Activated CD8-positive, alpha-beta T cell treated with anti-CD3 and anti-CD28 coated beads for 36 hours (primary cell): ENCODE measurements around the gene MS4A13. TPM values are rescaled to one million over a fixed set of nuclear protein-coding genes. Genes with fewer than 3 reads are reported as not detected.

Experiments
- ATAC-seq: fragments of 200-7000 bp; cut with Tn5 transposase; one replicate; pipeline ENCODE4 v1.10.0; 2021; ENCODE audit warnings: mild to moderate bottlenecking, moderate library complexity
- CTCF ChIA-PET: fragments of 350-600 bp; sonication (Branson Sonifier 250); formaldehyde crosslinking; loops from one replicate; lab custom pipeline; 2021; ENCODE audit warnings: antibody characterized with exemption; lab: Charles Lee
- POLR2A ChIA-PET: fragments of 350-600 bp; sonication (Branson Sonifier 250); formaldehyde crosslinking; loops from one replicate; lab custom pipeline; 2021; ENCODE audit warnings: antibody characterized with exemption; lab: Charles Lee
- DNase-seq: peaks from one replicate; pipeline ENCODE4 v3.0.0-alpha.2; 2020
- H3K27ac Mint-ChIP-seq: one replicate; pipeline ENCODE4 v1.8.0; 2021; ENCODE audit warnings: mild to moderate bottlenecking, mixed read lengths
- H3K27me3 Mint-ChIP-seq: one replicate; pipeline ENCODE4 v1.8.0; 2021; ENCODE audit warnings: mixed read lengths
- H3K36me3 Mint-ChIP-seq: one replicate; pipeline ENCODE4 v1.8.0; 2021; ENCODE audit warnings: low read depth, mixed read lengths
- H3K4me1 Mint-ChIP-seq: one replicate; pipeline ENCODE4 v1.8.0; 2021; ENCODE audit warnings: low read depth, mixed read lengths
- H3K4me3 Mint-ChIP-seq: one replicate; pipeline ENCODE4 v1.8.0; 2021; ENCODE audit warnings: mild to moderate bottlenecking, moderate library complexity, mixed read lengths
- H3K9me3 Mint-ChIP-seq: one replicate; pipeline ENCODE4 v1.8.0; 2021; ENCODE audit warnings: mixed read lengths
- intact Hi-C: fragments of 100-400 bp; cut with micrococcal nuclease; formaldehyde crosslinking; loops from one replicate; pipeline ENCODE4 v1.10.0; 2022
- total RNA-seq, 2 experiments: library from RNA; stranded (reverse); gene quantifications; one replicate each; pipeline ENCODE4 v1.2.3, GENCODE V29; 2021
- TF ChIP-seq, protein P1 (sequence below): fragments of 200-600 bp; IDR thresholded peaks from one replicate; pipeline ENCODE4 v1.8.0; 2022; ENCODE audit warnings: antibody characterized with exemption, mild to moderate bottlenecking

The MS4A13 gene, protein sequence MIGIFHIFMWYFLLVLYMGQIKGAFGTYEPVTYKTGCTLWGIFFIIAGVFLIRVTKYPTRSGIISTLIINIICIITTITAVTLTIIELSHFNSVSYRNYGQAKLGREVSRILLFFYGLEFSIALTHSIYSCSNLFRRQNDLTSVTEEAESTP
- total RNA-seq: not detected

GRCh38 chr11:60515144-60515855 lies at the start of gene MS4A13:
Gene MS4A13, plus strand, starts transcription at chr11:60515392. Its CDS starts 2,692 bp downstream, at chr11:60518084.
- POLR2A ChIA-PET: no interaction called here
- DNase-seq (no peak), ATAC-seq (no peak)
- no peak within 1 kb of the TSS for H3K4me3 Mint-ChIP-seq
- no peaks in the 10 kb centered on the region for H3K36me3 Mint-ChIP-seq
- TF ChIP-seq, protein P1, sequence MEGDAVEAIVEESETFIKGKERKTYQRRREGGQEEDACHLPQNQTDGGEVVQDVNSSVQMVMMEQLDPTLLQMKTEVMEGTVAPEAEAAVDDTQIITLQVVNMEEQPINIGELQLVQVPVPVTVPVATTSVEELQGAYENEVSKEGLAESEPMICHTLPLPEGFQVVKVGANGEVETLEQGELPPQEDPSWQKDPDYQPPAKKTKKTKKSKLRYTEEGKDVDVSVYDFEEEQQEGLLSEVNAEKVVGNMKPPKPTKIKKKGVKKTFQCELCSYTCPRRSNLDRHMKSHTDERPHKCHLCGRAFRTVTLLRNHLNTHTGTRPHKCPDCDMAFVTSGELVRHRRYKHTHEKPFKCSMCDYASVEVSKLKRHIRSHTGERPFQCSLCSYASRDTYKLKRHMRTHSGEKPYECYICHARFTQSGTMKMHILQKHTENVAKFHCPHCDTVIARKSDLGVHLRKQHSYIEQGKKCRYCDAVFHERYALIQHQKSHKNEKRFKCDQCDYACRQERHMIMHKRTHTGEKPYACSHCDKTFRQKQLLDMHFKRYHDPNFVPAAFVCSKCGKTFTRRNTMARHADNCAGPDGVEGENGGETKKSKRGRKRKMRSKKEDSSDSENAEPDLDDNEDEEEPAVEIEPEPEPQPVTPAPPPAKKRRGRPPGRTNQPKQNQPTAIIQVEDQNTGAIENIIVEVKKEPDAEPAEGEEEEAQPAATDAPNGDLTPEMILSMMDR: no peak
- peaks cover 13% of the 10 kb centered on the region for H3K27me3 Mint-ChIP-seq
- intact Hi-C loops: no loop called here
- no peaks in the 10 kb centered on the region for H3K9me3 Mint-ChIP-seq
- CTCF ChIA-PET: interaction anchor here (0.9 kb wide), 1 partner anchor 170 kb away, joined by 3 read pairs; no protein-coding TSS in a partner anchor
- no peaks in the 10 kb centered on the region for H3K4me1 Mint-ChIP-seq
- H3K27ac Mint-ChIP-seq: no peak within 1 kb of the TSS

DNA sequence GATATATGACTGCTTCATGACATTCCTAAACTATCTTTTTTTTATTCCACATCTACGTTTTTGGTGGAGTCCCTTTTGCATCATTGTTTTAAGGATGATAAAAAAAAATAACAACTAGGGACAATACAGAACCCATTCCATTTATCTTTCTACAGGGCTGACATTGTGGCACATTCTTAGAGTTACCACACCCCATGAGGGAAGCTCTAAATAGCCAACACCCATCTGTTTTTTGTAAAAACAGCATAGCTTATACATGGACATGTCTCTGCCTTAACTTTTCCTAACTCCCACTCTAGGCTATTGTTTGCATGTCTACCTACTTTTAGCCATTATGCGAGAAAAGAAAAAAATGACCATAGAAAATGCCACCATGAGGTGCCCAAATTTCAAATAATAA lies 46.4 kb upstream of the MS4A13 start:
- H3K27me3 Mint-ChIP-seq: peaks cover 16% of the 10 kb centered on the region
- intact Hi-C loops: no loop called here
- TF ChIP-seq, protein P1: no peak
- H3K27ac Mint-ChIP-seq: no peak overlapping the region
- ChIA-PET CTCF (interaction anchor here (0.7 kb wide), 1 partner anchor 625 kb away, joined by 4 read pairs; no protein-coding TSS in a partner anchor), POLR2A (no interaction called here)
- H3K4me3 Mint-ChIP-seq: no peak overlapping the region
- no peak for DNase-seq
- no peak for ATAC-seq
- H3K36me3 Mint-ChIP-seq: no peaks in the 10 kb centered on the region
- H3K9me3 Mint-ChIP-seq: no peaks in the 10 kb centered on the region
- H3K4me1 Mint-ChIP-seq: no peaks in the 10 kb centered on the region

DNA sequence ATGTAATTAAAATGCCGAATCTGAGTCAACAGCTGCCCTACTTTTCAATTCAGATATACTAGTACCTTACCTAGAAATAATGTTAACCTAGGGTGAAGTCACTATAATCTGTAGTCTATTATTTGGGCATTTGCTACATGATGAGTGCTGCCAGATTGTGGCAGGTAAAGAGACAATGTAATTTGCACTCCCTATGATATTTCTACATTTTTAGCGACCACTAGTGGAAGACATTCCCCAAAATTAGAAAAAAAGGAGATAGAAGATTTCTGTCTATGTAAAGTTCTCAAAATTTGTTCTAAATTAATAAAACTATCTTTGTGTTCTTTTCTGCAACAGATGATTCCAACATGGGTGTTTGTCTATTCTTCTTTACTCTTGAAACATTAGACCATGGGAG lies 45.5 kb upstream of the MS4A13 start:
- Mint-ChIP-seq H3K27me3 (peaks cover 16% of the 10 kb centered on the region), H3K9me3 (no peaks in the 10 kb centered on the region), H3K4me3 (no peak overlapping the region), H3K36me3 (no peaks in the 10 kb centered on the region), H3K27ac (no peak overlapping the region), H3K4me1 (no peaks in the 10 kb centered on the region)
- CTCF ChIA-PET: no interaction called here
- ATAC-seq: no peak
- TF ChIP-seq, protein P1: no peak
- POLR2A ChIA-PET: no interaction called here
- DNase-seq: no peak
- intact Hi-C loops: no loop called here

GRCh38 chr11:60477035-60477445 lies 38.2 kb upstream of the MS4A13 start:
- Mint-ChIP-seq H3K36me3 (no peaks in the 10 kb centered on the region), H3K27me3 (peaks cover 11% of the 10 kb centered on the region), H3K27ac (no peak overlapping the region), H3K4me3 (no peak overlapping the region), H3K9me3 (no peaks in the 10 kb centered on the region), H3K4me1 (peaks cover 2% of the 10 kb centered on the region)
- DNase-seq (no peak), ATAC-seq (no peak)
- CTCF ChIA-PET: interaction anchor here (1.1 kb wide), 1 partner anchor 144 kb away, joined by 4 read pairs; no protein-coding TSS in a partner anchor
- POLR2A ChIA-PET: interaction anchor here (0.7 kb wide), 1 partner anchor 11 kb away, joined by 3 read pairs; no protein-coding TSS in a partner anchor
- intact Hi-C loops: no loop called here
- TF ChIP-seq, protein P1: no peak

- Mint-ChIP-seq H3K27me3 (peaks cover 4% of the 10 kb centered on the region), H3K4me3 (no peak overlapping the region), H3K36me3 (no peaks in the 10 kb centered on the region), H3K9me3 (no peaks in the 10 kb centered on the region), H3K4me1 (no peaks in the 10 kb centered on the region), H3K27ac (no peak overlapping the region)
- TF ChIP-seq, protein P1: no peak
- no peak for ATAC-seq
- CTCF ChIA-PET: interaction anchor here (3.7 kb wide), 1 partner anchor 119 kb away, joined by 22 read pairs; no protein-coding TSS in a partner anchor
- no peak for DNase-seq
- POLR2A ChIA-PET: no interaction called here
- intact Hi-C loops: loop anchor here (10.0 kb wide), 1 partner anchor 218 kb away; no protein-coding TSS in a partner anchor
Observed at GRCh38 chr11:60482361-60482760, 32.8 kb upstream of the MS4A13 start.
